ENCODE measurements around the gene NIT2. TPM values are rescaled to one million over a fixed set of nuclear protein-coding genes. Genes with fewer than 3 reads are reported as not detected.

NIT2 gene
- total and polyA plus RNA-seq, 7 donors: 15.3 to 60.7 (median 36.8) TPM

GRCh38 chr3:100358413-100358812 is 23.9 kb downstream of the NIT2 start:
- peaks cover 16 to 96% of the 10 kb centered on the region in 2 donors for H3K36me3 ChIP-seq (ENCODE audit: insufficient read depth in 1 of 2, low read depth in 1 of 2)
- ATAC-seq: no peak
- no peaks in the 10 kb centered on the region for H3K9me3 ChIP-seq
- no peaks in the 10 kb centered on the region for H3K27me3 ChIP-seq (ENCODE audit: insufficient read depth in 3 of 3, low read length in 2 of 3)
- intact Hi-C loops (cut with DNase I): no loop called here
- H3K4me3 ChIP-seq: no peak overlapping the region
- WGBS, 3 donors: 89 to 94% (median 93%) methylated on average over 2 of the region's 2 CpGs
- H3K4me1 ChIP-seq: no peaks in the 10 kb centered on the region
- no peak overlapping the region for H3K27ac ChIP-seq
- no peak for TF ChIP-seq CTCF (IDR thresholded peaks at IDR 0.05)
- no peak for DNase-seq

GRCh38 chr3:100359035-100359434 is 24.5 kb downstream of the NIT2 start:
- Histone ChIP-seq H3K4me3 (no peak overlapping the region), H3K4me1 (no peaks in the 10 kb centered on the region), H3K27me3 (ENCODE audit: insufficient read depth in 3 of 3, low read length in 2 of 3) (no peaks in the 10 kb centered on the region), H3K9me3 (no peaks in the 10 kb centered on the region), H3K27ac (no peak overlapping the region), H3K36me3 (ENCODE audit: insufficient read depth in 1 of 2, low read depth in 1 of 2) (peaks cover 19 to 96% of the 10 kb centered on the region in 2 donors)
- 89 to 96% (median 91%) methylated on average over 3 of the region's 3 CpGs for WGBS, 3 donors
- intact Hi-C loops (cut with DNase I): no loop called here
- TF ChIP-seq CTCF (IDR thresholded peaks at IDR 0.05): no peak
- ATAC-seq (no peak), DNase-seq (no peak)

GRCh38 chr3:100360757-100361496 is 26.4 kb downstream of the NIT2 start:
- DNase-seq (no peak), ATAC-seq (peak in 1 of 4 donors; percentile 38)
- Histone ChIP-seq H3K9me3 (no peaks in the 10 kb centered on the region), H3K27me3 (ENCODE audit: insufficient read depth in 3 of 3, low read length in 2 of 3) (no peaks in the 10 kb centered on the region), H3K4me3 (no peak overlapping the region), H3K27ac (no peak overlapping the region), H3K36me3 (ENCODE audit: insufficient read depth in 1 of 2, low read depth in 1 of 2) (peaks cover 11 to 96% of the 10 kb centered on the region in 2 donors), H3K4me1 (no peaks in the 10 kb centered on the region)
- intact Hi-C loops (cut with DNase I): no loop called here
- WGBS, 3 donors: 88 to 98% (median 95%) methylated on average over 4 of the region's 4 CpGs
- TF ChIP-seq CTCF (IDR thresholded peaks at IDR 0.05): no peak

GRCh38 chr3:100361897-100362296 is 27.3 kb downstream of the NIT2 start:
- no peak overlapping the region for H3K4me3 ChIP-seq
- no peaks in the 10 kb centered on the region for H3K27me3 ChIP-seq (ENCODE audit: insufficient read depth in 3 of 3, low read length in 2 of 3)
- H3K27ac ChIP-seq: no peak overlapping the region
- peaks cover 15 to 96% of the 10 kb centered on the region in 2 donors for H3K36me3 ChIP-seq (ENCODE audit: insufficient read depth in 1 of 2, low read depth in 1 of 2)
- no peak for DNase-seq
- no peaks in the 10 kb centered on the region for H3K9me3 ChIP-seq
- 21 to 50% (median 30%) methylated on average over 1 of the region's 1 CpG for WGBS, 3 donors
- intact Hi-C loops (cut with DNase I): no loop called here
- H3K4me1 ChIP-seq: no peaks in the 10 kb centered on the region
- no peak for TF ChIP-seq CTCF (IDR thresholded peaks at IDR 0.05)
- no peak for ATAC-seq

DNA sequence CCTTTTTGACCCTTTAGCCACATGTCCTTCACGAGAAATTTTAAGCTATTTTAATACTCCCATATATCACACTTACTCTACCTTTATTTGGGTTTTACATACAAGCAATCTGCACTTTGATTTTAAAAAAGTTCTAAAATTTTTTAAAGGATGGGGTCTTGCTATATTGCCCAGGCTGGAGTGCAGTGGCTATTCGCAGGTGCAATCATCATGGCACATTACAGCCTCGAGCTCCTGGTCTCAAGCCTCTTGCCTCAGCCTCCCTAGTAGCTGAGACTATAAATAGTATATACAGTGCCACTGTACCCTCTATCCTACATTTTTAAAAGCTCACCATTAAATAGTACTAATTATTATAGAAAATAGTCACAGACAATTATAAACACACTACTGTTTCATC is 29.9 kb downstream of the NIT2 start:
- Histone ChIP-seq H3K9me3 (no peaks in the 10 kb centered on the region), H3K4me3 (no peak overlapping the region), H3K27ac (no peak overlapping the region), H3K27me3 (ENCODE audit: insufficient read depth in 3 of 3, low read length in 2 of 3) (no peaks in the 10 kb centered on the region), H3K36me3 (ENCODE audit: insufficient read depth in 1 of 2, low read depth in 1 of 2) (peaks cover 18 to 98% of the 10 kb centered on the region in 2 donors), H3K4me1 (no peaks in the 10 kb centered on the region)
- TF ChIP-seq CTCF (IDR thresholded peaks at IDR 0.05): no peak
- intact Hi-C loops (cut with DNase I): no loop called here
- ATAC-seq: no peak
- DNase-seq: no peak
- 83 to 91% (median 83%) methylated on average over 3 of the region's 3 CpGs for WGBS, 3 donors

Measured in psoas muscle (tissue), 8 donors.